GM19455 (cell line): Measurements from ENCODE around the gene HSFX4.
"Not testable (repeated sequence)": the region's sequence is repeated elsewhere in the genome, so short reads cannot be mapped to it uniquely, and the experiment has no call there.

ENCODE experiments used
- ATAC-seq: cut with Tn5 transposase; IDR thresholded peaks from one replicate; pipeline ENCODE4 v1.9.1; 2021; ENCODE audit not compliant: unreplicated experiment

HSFX4 gene

GRCh38 chrX:149929400-149929799 lies at the start of gene HSFX4:
TSS of gene HSFX4 (plus strand) at chrX:149929573. CDS start at chrX:149929645, 72 bp downstream.
- ATAC-seq, result not testable (repeated sequence)

GRCh38 chrX:149881081-149881711 lies 48.2 kb upstream of the HSFX4 start, which contains the start of gene MAGEA8:
TSS of gene MAGEA8 (plus strand) at chrX:149881183. CDS start at chrX:149884273, 3,090 bp downstream.
- ATAC-seq, result no peak

GRCh38 chrX:149890828-149891227 lies 38.5 kb upstream of the HSFX4 start:
- not testable (repeated sequence) for ATAC-seq

- no peak for ATAC-seq
Observed at GRCh38 chrX:149898554-149898953, 30.8 kb upstream of the HSFX4 start.

- peak; percentile 89 for ATAC-seq
Observed at GRCh38 chrX:149903889-149904748, 25.3 kb upstream of the HSFX4 start.

- no peak for ATAC-seq
Observed at GRCh38 chrX:149908308-149908707, 21.1 kb upstream of the HSFX4 start.

GRCh38 chrX:149908727-149909126 lies 20.6 kb upstream of the HSFX4 start:
- ATAC-seq, result no peak

GRCh38 chrX:149909324-149910177 lies 19.8 kb upstream of the HSFX4 start:
- ATAC-seq, result no peak

- no peak for ATAC-seq
Observed at GRCh38 chrX:149910178-149910695, 19.1 kb upstream of the HSFX4 start.

- no peak for ATAC-seq
Observed at GRCh38 chrX:149916745-149917392, 12.5 kb upstream of the HSFX4 start.

- not testable (repeated sequence) for ATAC-seq
Observed at GRCh38 chrX:149923836-149924235, 5.5 kb upstream of the HSFX4 start.

- ATAC-seq, result not testable (repeated sequence)
Observed at GRCh38 chrX:149924434-149924833, 4.9 kb upstream of the HSFX4 start.

GRCh38 chrX:149927245-149927963 lies 2.0 kb upstream of the HSFX4 start:
- not testable (repeated sequence) for ATAC-seq

- ATAC-seq, result not testable (repeated sequence)
Observed at GRCh38 chrX:149927964-149928258, 1.5 kb upstream of the HSFX4 start.

- ATAC-seq, result not testable (repeated sequence)
Observed at GRCh38 chrX:149928635-149929034, 738 bp upstream of the HSFX4 start.

GRCh38 chrX:149931355-149931754 lies 2.0 kb downstream of the HSFX4 start:
- ATAC-seq, result not testable (repeated sequence)

GRCh38 chrX:149932150-149932549 lies 2.8 kb downstream of the HSFX4 start:
- ATAC-seq, result not testable (repeated sequence)

- ATAC-seq, result not testable (repeated sequence)
Observed at GRCh38 chrX:149932970-149933369, 3.6 kb downstream of the HSFX4 start.

- not testable (repeated sequence) for ATAC-seq
Observed at GRCh38 chrX:149933547-149933946, 4.2 kb downstream of the HSFX4 start.

GRCh38 chrX:149937328-149937727 lies 8.0 kb downstream of the HSFX4 start:
- ATAC-seq, result not testable (repeated sequence)
